AG09309 (cell line): ENCODE data around the gene SMYD1.

Source experiments
- DNase-seq: peaks from one replicate; pipeline ENCODE4 v3.0.0-alpha.2; 2010; ENCODE audit warnings: low read depth
- H3K4me3 ChIP-seq: 2 replicates; pipeline ENCODE4 v1.5.1; 2011; ENCODE audit warnings: mild to moderate bottlenecking, low read depth, low read length, moderate library complexity; ENCODE audit not compliant: control insufficient read depth
- TF ChIP-seq, protein P1 (sequence below): IDR thresholded peaks from 2 replicates; pipeline ENCODE4 v1.5.1; 2011; ENCODE audit warnings: mild to moderate bottlenecking, low read depth, low read length, inconsistent platforms; ENCODE audit not compliant: insufficient read depth, control insufficient read depth; ENCODE audit errors: missing control alignments

The SMYD1 gene

GRCh38 chr2:88137833-88138232 lies 70.2 kb downstream of the SMYD1 start:
- DNase-seq = no peak
- TF ChIP-seq, protein P1, sequence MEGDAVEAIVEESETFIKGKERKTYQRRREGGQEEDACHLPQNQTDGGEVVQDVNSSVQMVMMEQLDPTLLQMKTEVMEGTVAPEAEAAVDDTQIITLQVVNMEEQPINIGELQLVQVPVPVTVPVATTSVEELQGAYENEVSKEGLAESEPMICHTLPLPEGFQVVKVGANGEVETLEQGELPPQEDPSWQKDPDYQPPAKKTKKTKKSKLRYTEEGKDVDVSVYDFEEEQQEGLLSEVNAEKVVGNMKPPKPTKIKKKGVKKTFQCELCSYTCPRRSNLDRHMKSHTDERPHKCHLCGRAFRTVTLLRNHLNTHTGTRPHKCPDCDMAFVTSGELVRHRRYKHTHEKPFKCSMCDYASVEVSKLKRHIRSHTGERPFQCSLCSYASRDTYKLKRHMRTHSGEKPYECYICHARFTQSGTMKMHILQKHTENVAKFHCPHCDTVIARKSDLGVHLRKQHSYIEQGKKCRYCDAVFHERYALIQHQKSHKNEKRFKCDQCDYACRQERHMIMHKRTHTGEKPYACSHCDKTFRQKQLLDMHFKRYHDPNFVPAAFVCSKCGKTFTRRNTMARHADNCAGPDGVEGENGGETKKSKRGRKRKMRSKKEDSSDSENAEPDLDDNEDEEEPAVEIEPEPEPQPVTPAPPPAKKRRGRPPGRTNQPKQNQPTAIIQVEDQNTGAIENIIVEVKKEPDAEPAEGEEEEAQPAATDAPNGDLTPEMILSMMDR = no peak
- no peak overlapping the region for H3K4me3 ChIP-seq

GRCh38 chr2:88139203-88139702 lies 71.6 kb downstream of the SMYD1 start:
- no peak overlapping the region for H3K4me3 ChIP-seq
- DNase-seq = no peak
- TF ChIP-seq, protein P1 = no peak

DNA sequence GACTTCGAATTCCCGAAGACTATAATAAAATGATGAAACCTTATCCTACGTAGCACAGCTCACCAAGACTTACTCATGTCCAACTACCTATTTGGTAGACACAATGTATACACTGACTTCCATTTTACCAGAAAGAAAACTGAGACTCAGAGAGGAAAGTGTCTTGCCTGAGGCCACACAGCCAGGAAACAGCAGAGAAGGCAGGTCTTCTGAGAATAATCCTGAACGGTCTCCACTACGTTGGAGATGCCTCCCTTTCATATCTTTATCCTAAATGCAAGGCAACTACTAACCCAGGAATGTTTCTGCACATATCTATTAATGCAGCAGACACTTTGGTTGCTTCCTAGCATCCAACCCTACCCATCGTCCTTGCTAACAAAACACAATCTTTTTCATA lies 72.2 kb downstream of the SMYD1 start:
- H3K4me3 ChIP-seq = no peak overlapping the region
- no peak for DNase-seq
- TF ChIP-seq, protein P1 = no peak

DNA sequence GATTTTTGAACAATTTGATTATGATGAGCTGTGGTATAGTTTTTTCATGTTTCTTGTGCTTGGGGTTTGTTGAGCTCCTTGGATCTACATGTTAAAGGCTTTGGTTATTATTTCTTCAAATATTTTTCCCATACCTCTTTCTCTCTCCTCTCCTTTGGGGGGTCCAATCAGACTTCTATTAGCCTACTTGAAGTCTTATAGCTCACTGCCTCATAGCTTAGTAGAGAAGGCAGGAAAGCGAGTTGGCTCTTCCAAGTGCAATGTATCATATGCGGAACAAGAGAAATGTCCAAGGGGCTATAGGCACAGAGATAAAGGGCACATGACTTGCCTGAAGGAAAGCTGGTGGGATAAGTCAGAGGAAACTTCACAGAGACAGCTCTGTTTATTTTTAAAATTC lies 74.3 kb downstream of the SMYD1 start:
- no peak for DNase-seq
- TF ChIP-seq, protein P1 = no peak
- no peak overlapping the region for H3K4me3 ChIP-seq

DNA sequence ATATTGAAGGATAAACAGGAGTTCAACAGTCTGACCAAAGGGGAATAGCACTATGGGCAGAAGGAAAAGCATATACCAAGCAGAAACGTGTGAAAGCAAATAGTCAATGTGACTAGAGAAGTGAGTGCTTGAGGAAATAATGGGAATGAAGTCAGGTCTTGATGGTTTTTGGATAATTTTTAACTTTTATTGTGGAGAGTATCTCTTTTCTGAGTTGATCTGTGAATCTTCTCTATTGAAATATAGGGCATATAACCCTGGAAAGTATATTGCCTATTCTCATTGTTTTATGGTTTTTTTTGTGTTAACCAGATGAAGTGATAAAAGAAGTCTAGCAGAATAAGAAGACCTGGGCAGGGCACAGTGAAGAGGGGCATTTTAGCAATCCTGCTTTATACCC lies 76.6 kb downstream of the SMYD1 start:
- H3K4me3 ChIP-seq = no peak overlapping the region
- DNase-seq = no peak
- TF ChIP-seq, protein P1 = no peak

GRCh38 chr2:88144914-88145497 lies 77.4 kb downstream of the SMYD1 start:
- no peak overlapping the region for H3K4me3 ChIP-seq
- no peak for DNase-seq
- TF ChIP-seq, protein P1 = no peak

GRCh38 chr2:88146590-88146989 lies 79.0 kb downstream of the SMYD1 start:
- no peak for DNase-seq
- TF ChIP-seq, protein P1 = no peak
- no peak overlapping the region for H3K4me3 ChIP-seq
